Activated CD4-positive, alpha-beta memory T cell treated with anti-CD3 and anti-CD28 coated beads for 36 hours (primary cell): ENCODE measurements around the gene C14orf119. TPM values are rescaled to one million over a fixed set of nuclear protein-coding genes. Genes with fewer than 3 reads are reported as not detected.
A peak's percentile ranks its signal among the peaks of the same experiment; 100 is the strongest.

Experiments used
- CTCF ChIA-PET: fragments of 350-600 bp; sonication (Branson Sonifier 250); formaldehyde crosslinking; loops from one replicate; lab custom pipeline; 2021; ENCODE audit warnings: antibody characterized with exemption, inconsistent platforms; lab: Charles Lee
- POLR2A ChIA-PET: fragments of 350-600 bp; sonication (Branson Sonifier 250); formaldehyde crosslinking; loops from one replicate; lab custom pipeline; 2021; ENCODE audit warnings: antibody characterized with exemption; lab: Charles Lee
- DNase-seq: peaks from one replicate; pipeline ENCODE4 v3.0.0-alpha.2; 2020
- H3K27ac Mint-ChIP-seq: one replicate; pipeline ENCODE4 v1.8.0; 2021; ENCODE audit warnings: mixed read lengths
- H3K27me3 Mint-ChIP-seq: one replicate; pipeline ENCODE4 v1.8.0; 2021; ENCODE audit warnings: mixed read lengths
- H3K36me3 Mint-ChIP-seq: one replicate; pipeline ENCODE4 v1.8.0; 2021; ENCODE audit warnings: mixed read lengths
- H3K4me1 Mint-ChIP-seq: one replicate; pipeline ENCODE4 v1.8.0; 2021; ENCODE audit warnings: low read depth, mixed read lengths
- H3K4me3 Mint-ChIP-seq: one replicate; pipeline ENCODE4 v1.8.0; 2021; ENCODE audit warnings: mild to moderate bottlenecking, mixed read lengths
- H3K9me3 Mint-ChIP-seq: one replicate; pipeline ENCODE4 v1.8.0; 2021; ENCODE audit warnings: mixed read lengths
- intact Hi-C: fragments of 100-400 bp; cut with micrococcal nuclease; formaldehyde crosslinking; loops from one replicate; pipeline ENCODE4 v1.15.1; 2023
- total RNA-seq, 2 experiments: library from RNA; stranded (reverse); gene quantifications; one replicate each; pipeline ENCODE4 v1.2.3, GENCODE V29; 2021

Gene C14orf119
- total RNA-seq, 2 experiments from 2014 or later: 58.0 to 62.8 TPM

DNA sequence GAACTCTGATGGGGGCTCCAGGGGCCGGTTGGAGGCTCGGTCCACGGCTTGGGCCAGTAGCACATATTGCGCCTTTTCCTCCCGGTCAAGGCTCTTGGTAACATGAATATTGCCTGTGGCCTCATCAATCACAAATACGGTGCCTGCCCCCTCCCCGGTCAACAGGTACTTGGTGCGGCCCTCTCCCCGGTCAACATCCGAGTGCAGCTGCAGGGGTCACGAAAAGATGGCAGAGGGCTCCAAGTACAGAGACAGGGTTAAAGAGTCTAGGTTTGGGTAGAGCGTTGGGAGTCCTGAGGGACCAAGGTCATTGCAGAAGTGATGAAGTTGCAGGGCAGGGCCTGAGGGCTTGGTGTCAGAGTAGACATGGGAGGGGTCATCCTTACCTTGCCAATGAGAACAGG, 40.2 kb upstream of the C14orf119 start:
- H3K9me3 Mint-ChIP-seq: no peaks in the 10 kb centered on the region
- peaks cover 8% of the 10 kb centered on the region for H3K36me3 Mint-ChIP-seq
- H3K27ac Mint-ChIP-seq: no peak overlapping the region
- ChIA-PET CTCF (interaction anchor here (1.0 to 18.9 kb wide), 7 partner anchors 12 to 98 kb away, joined by 3 to 839 read pairs (median 68); partner anchors contain the start of genes AJUBA and HAUS4), POLR2A (interaction anchor here (0.6 kb wide), 1 partner anchor 45 kb away, joined by 3 read pairs; no protein-coding TSS in a partner anchor)
- peaks cover 16% of the 10 kb centered on the region for H3K4me1 Mint-ChIP-seq
- H3K4me3 Mint-ChIP-seq: no peak overlapping the region
- peaks cover 2% of the 10 kb centered on the region for H3K27me3 Mint-ChIP-seq
- no peak for DNase-seq
- intact Hi-C loops: no loop called here

DNA sequence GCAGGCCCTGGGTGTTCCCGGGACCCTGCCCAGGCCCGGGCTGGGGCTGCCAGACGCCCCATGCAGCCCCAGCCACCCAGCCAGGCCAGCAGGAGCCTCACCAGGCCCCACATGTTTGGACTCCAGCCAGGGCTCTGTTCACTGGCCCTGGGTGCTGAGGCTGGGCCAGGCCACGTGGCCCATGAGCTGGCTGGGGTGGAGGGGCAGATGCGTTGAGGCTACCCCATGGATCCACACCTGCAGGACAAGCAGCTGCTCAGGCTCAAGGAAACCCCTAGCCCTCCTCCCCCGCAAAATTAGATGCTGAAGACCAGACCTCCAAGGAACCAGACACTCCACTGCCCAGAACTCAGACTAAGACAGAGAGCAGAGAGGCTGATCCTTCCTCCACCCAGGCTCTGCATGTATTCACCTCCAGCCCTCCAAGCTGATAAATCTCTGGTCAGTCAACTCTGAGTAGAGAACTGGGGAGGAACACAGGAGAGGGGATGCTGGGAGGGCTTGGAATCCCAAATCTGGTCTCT, 39.6 kb upstream of the C14orf119 start:
- H3K36me3 Mint-ChIP-seq: peaks cover 10% of the 10 kb centered on the region
- peaks cover 16% of the 10 kb centered on the region for H3K4me1 Mint-ChIP-seq
- no peaks in the 10 kb centered on the region for H3K9me3 Mint-ChIP-seq
- DNase-seq: no peak
- ChIA-PET POLR2A (interaction anchor here (1.0 kb wide), 1 partner anchor 73 kb away, joined by 3 read pairs; the partner anchor contains the start of gene AJUBA), CTCF (interaction anchor here (0.9 to 18.9 kb wide), 7 partner anchors 12 to 145 kb away, joined by 3 to 839 read pairs (median 68); partner anchors contain the start of gene AJUBA)
- H3K27me3 Mint-ChIP-seq: peaks cover 2% of the 10 kb centered on the region
- intact Hi-C loops: loop anchor here (1.0 kb wide), 2 partner anchors 20 to 126 kb away; partner anchors contain the start of gene PRMT5
- no peak overlapping the region for H3K4me3 Mint-ChIP-seq
- H3K27ac Mint-ChIP-seq: no peak overlapping the region

DNA sequence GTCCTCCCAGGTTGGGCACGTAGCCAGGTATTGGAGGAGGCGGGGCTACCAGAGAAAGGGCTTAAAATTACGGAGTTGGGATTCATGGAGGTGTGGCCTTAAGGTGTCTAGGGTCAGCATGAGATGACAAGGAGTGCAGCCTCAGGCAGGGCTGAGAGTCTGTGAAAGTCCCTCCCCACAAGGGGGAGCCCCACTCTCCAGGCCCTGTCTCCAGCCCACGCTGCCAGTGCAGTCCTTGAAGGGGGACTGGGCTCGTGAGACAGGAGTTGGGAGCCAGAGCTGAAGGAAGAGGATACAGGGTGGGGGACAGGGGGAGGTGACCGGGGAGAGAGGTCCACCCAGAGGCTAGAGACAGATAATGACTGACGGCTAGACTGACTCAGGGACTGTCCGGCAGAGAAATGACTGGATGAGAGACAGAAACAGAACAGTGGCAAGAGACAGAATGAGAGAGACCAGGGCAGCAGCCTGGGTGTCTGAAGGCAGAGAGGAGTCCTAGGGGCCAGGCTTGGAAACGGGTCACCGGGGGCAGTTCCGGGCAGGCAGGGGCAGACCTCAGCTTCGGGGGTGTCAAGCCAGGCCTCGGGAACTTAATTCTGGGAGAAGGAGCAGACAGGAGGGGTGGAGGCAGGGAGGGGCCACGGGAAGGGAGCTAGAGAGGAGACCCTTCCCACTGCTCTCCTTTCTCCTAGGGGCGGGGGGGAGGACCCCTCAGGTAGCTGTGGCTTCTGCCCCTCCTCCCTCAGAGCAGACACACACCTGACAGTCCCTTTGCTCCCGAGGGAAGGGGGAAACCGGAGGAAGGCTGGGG, 39.0 kb upstream of the C14orf119 start:
- ChIA-PET POLR2A (interaction anchor here (1.0 kb wide), 1 partner anchor 73 kb away, joined by 3 read pairs; the partner anchor contains the start of gene AJUBA), CTCF (interaction anchor here (0.9 to 18.9 kb wide), 9 partner anchors 11 to 145 kb away, joined by 3 to 839 read pairs (median 4); partner anchors contain the start of gene AJUBA)
- peak; percentile 77 for DNase-seq
- Mint-ChIP-seq H3K9me3 (no peaks in the 10 kb centered on the region), H3K4me1 (peaks cover 16% of the 10 kb centered on the region), H3K36me3 (peaks cover 15% of the 10 kb centered on the region), H3K27me3 (peaks cover 2% of the 10 kb centered on the region), H3K27ac (no peak overlapping the region), H3K4me3 (peak overlapping the region; percentile 66)
- intact Hi-C loops: loop anchor here (1.0 kb wide), 2 partner anchors 21 to 127 kb away; partner anchors contain the start of gene PRMT5

DNA sequence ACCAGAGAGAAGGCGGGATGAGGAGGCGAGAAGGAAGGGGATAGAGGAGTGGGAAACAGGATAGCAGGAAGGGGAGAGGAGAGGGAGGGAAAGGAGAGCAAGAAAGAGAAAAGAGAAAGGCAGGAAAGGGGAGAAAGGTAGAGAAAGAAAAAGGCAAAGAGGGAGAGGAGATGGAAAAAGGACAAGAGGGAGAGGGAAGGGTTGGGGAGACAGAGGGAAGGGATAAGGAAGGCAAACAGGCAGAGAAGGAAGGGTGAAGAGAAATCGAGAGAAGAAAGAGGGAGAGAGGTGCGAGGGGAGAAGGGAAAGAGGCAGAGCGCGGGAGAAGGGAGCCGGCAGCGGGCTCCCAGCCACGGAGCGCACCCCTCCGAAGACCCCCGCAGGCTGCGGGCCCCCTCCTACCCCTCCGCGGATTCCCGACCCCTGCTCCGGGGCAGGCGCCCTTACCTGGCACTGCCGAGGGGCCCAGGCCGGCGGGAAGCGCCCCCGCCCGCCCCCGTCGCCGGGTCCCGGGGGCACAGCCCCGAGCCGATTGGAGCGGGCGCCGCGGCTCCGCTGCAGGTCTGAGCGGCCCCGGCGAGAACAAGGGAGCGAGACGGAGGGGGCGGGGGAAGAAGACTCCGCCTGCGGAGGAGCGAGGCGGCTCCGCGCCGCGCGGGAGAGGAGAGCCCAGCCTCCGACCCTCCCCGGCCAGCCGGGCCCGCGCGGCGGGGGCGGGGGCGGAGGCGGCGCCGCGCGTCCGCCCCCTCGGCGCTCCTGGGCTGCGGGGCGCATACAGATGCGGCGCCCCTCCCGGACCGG, 38.1 kb upstream of the C14orf119 start, which contains the start of gene CDH24:
Gene CDH24 (minus strand): TSS at position 565 of the 801 bp plus-strand sequence. CDS start 1,787 bp downstream, outside the sequence.
- Mint-ChIP-seq H3K4me1 (peaks cover 16% of the 10 kb centered on the region), H3K27ac (no peak within 1 kb of the TSS), H3K27me3 (peaks cover 2% of the 10 kb centered on the region), H3K9me3 (no peaks in the 10 kb centered on the region), H3K36me3 (peaks cover 19% of the 10 kb centered on the region), H3K4me3 (peak within 1 kb of the TSS; percentile 78)
- ChIA-PET POLR2A (interaction anchor here (0.8 to 1.7 kb wide), 5 partner anchors 11 to 100 kb away, joined by 3 to 14 read pairs (median 3); partner anchors contain the start of gene HAUS4), CTCF (interaction anchor here (0.6 to 18.9 kb wide), 43 partner anchors 8 to 1079 kb away, joined by 3 to 839 read pairs (median 5); partner anchors contain the start of genes ACIN1, AJUBA, C14orf119 and HAUS4)
- intact Hi-C loops: loop anchor here (1.0 kb wide), 2 partner anchors 22 to 128 kb away; partner anchors contain the start of gene PRMT5
- peak; percentile 74 for DNase-seq

DNA sequence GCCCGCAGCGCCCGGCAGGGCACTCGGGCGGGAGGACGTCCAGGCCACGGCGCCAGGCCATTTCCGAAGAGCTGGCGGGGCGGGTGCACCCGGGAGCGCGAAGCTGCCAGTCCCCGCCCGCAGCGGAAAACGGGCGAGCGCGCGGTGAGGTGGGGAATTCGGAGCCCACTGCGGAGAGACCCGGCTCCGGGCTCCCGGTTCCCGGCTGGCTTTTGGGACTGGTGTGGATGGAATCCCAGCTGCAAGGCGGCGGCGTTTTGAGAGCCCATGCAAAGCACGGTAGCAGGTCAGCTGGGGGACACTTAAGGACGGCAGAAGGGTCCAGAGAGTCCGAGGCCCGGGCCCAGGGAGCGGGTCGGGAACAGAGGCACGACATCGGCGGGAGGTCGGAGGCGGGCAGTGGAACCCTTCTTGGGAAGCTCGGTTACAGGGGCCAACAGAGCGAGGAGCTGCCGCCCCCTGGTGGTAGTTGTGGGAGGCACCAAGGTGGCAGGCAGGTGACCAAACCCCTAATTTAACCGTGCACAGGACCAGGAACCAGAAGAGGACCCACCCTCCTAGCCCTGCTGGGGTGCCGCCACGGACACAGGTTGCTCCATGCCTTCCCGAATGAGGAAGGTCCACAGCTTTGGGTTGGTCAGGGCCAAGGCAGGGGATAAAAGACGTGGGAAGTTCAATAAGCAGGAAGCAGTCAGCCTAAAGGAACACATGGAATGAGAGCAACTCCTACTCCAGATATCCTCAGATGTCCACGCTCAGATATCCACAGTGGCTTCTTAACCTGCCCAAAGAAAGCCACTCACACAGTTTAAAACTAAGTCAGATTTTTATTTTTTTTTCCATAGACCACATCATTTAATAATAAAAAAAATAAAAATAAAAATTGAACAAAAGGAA, 37.3 kb upstream of the C14orf119 start:
- DNase-seq: peak; percentile 92
- intact Hi-C loops: loop anchor here (1.0 kb wide), 3 partner anchors 51 to 85 kb away; no protein-coding TSS in a partner anchor
- Mint-ChIP-seq H3K36me3 (peaks cover 26% of the 10 kb centered on the region), H3K27ac (no peak overlapping the region), H3K9me3 (no peaks in the 10 kb centered on the region), H3K4me1 (peaks cover 16% of the 10 kb centered on the region), H3K27me3 (peaks cover 2% of the 10 kb centered on the region), H3K4me3 (peak overlapping the region; percentile 78)
- ChIA-PET POLR2A (interaction anchor here (0.6 to 1.7 kb wide), 6 partner anchors 11 to 101 kb away, joined by 3 to 14 read pairs (median 4); partner anchors contain the start of gene HAUS4), CTCF (interaction anchor here (0.6 to 18.9 kb wide), 44 partner anchors 9 to 1080 kb away, joined by 3 to 839 read pairs (median 6); partner anchors contain the start of genes ACIN1, AJUBA, C14orf119 and HAUS4)

DNA sequence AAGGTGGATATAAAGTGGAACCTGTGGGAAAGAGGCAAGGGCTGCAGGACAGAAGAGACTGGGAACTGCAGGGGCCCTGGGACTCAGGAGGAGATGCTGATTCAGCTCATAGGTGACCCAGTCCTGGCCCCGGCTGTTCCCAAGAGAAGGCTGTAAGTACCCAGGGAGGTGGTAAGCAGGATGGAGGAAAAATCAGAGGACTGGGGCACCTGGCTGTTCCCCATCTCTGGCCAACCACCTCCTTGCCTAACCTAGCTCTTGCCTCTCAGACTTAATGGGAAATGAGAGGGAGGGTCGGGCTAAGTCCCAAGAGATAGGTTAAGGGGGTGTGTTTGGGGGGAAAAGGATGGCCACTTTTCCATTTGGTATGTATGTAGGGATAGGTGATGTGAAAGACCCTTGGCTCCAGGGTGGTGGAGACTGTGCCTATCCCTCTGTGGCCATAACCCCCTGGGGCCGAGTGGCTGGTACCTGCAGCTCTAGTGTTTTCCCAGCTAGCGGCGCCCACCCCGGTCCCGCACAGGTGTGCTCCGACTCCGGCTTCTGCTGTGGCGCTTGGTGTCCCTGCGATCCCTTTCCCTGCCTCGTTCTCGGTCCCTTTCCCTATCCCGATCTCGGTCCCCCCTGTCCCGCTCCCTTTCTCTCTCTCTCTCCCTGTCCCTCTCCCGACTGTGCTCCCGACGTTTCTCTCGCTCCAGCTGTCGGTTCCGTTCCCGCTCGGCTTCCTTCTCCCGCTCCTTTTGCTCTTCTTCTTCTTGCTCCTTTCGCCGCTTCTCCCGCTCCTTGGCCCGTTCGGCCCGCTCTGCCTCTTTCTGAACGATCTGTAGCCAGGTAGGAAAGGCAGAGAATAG, 36.4 kb upstream of the C14orf119 start:
- H3K4me3 Mint-ChIP-seq: no peak overlapping the region
- no peak for DNase-seq
- intact Hi-C loops: loop anchor here (1.0 kb wide), 3 partner anchors 52 to 86 kb away; no protein-coding TSS in a partner anchor
- H3K27ac Mint-ChIP-seq: no peak overlapping the region
- H3K4me1 Mint-ChIP-seq: peaks cover 16% of the 10 kb centered on the region
- POLR2A ChIA-PET: interaction anchor here (0.6 to 1.7 kb wide), 4 partner anchors 53 to 76 kb away, joined by 3 to 14 read pairs (median 4); no protein-coding TSS in a partner anchor
- H3K9me3 Mint-ChIP-seq: no peaks in the 10 kb centered on the region
- H3K27me3 Mint-ChIP-seq: peaks cover 2% of the 10 kb centered on the region
- peaks cover 33% of the 10 kb centered on the region for H3K36me3 Mint-ChIP-seq
- CTCF ChIA-PET: interaction anchor here (0.6 to 18.9 kb wide), 38 partner anchors 9 to 1081 kb away, joined by 3 to 839 read pairs (median 6); partner anchors contain the start of genes ACIN1, AJUBA, C14orf119 and HAUS4

DNA sequence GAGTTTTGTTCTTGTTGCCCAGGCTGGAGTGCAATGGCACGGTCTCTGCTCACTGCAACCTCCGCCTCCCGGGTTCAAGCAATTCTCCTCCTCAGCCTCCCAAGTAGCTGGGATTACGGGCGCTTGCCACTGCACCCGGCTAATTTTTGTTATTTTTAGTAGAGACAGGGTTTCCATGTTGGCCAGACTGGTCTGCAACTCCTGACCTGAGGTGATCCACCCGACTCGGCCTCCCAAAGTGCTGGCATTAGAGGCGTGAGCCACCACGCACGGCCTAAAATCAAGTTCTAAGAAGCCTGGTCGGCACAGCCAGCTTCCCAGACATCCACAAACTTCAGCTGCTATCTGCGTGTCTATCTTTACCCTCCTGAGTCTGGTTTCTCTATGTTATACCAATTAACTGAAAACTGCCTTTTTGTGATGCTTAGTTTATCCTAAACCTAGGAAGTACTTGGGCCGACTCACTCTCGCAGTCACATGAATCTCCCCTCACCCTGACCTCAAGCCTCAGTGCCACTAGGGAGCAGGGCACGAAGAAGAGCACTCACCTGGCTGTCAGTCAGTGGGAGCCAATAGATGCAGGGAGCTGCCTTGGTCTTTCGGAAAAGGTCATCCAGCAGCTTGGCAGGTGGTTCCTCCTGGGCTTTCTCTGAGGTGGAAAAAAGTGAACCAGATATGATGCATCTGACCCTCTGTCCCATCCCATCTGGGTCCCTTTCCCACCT, 34.6 kb upstream of the C14orf119 start:
- Mint-ChIP-seq H3K27me3 (peaks cover 2% of the 10 kb centered on the region), H3K9me3 (no peaks in the 10 kb centered on the region), H3K4me3 (no peak overlapping the region), H3K4me1 (peaks cover 17% of the 10 kb centered on the region), H3K27ac (no peak overlapping the region), H3K36me3 (peaks cover 43% of the 10 kb centered on the region)
- no peak for DNase-seq
- ChIA-PET POLR2A (interaction anchor here (0.7 kb wide), 1 partner anchor 11 kb away, joined by 4 read pairs; no protein-coding TSS in a partner anchor), CTCF (interaction anchor here (0.6 to 18.9 kb wide), 6 partner anchors 7 to 86 kb away, joined by 4 to 839 read pairs (median 78); partner anchors contain the start of gene AJUBA)
- intact Hi-C loops: no loop called here

DNA sequence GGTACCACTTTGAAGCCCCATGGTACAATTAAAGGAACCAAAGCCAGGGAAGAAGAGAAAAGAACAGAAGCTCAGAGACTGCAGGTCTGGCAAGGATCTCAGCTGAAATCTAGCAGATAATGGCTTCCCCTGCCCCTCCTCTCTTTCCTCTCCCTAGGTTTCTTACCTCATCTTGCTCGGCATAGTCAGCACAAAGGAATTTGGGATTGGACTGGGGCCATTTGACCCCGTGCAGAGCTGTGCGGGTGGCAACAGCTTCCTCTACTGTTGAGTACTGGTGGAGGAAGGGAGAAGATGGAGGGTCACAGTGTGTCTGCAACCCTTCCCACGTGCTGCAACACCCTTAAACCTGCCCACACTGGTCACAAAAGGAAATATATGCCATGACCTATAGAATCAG, 33.3 kb upstream of the C14orf119 start:
- Mint-ChIP-seq H3K9me3 (no peaks in the 10 kb centered on the region), H3K36me3 (peaks cover 55% of the 10 kb centered on the region)

DNA sequence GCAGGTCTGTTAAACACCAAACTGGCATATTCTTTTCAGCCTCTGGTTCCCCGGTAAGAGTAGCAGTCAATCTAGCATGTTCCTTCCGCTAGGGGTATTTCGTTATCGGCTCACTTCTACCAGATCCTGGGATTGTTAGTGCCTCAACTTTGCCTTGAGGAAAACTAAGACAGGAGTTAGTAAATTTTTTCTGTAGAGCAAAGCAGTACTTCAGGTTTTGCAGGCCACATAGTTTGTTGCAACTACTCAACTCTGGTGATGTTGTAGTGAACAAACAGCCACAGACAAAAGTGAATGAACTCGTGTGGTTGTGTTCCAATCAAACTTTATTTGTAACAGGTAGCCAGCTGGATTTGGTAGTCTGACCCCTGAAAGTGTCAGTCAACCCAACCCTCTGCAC, 31.7 kb upstream of the C14orf119 start:
- Mint-ChIP-seq H3K27me3 (no peaks in the 10 kb centered on the region), H3K4me1 (peaks cover 10% of the 10 kb centered on the region), H3K4me3 (no peak overlapping the region), H3K27ac (no peak overlapping the region), H3K9me3 (no peaks in the 10 kb centered on the region), H3K36me3 (peaks cover 62% of the 10 kb centered on the region)
- CTCF ChIA-PET: interaction anchor here (11.0 to 18.9 kb wide), 2 partner anchors 74 to 89 kb away, joined by 129 to 839 read pairs; partner anchors contain the start of gene AJUBA
- intact Hi-C loops: no loop called here
- no peak for DNase-seq
- POLR2A ChIA-PET: no interaction called here

More for the DNA sequence above, 33.3 kb upstream of the C14orf119 start:
- no peak overlapping the region for H3K27ac Mint-ChIP-seq
- H3K4me3 Mint-ChIP-seq: no peak overlapping the region
- no peak for DNase-seq
- ChIA-PET CTCF (interaction anchor here (0.7 to 18.9 kb wide), 9 partner anchors 9 to 650 kb away, joined by 3 to 839 read pairs (median 4); partner anchors contain the start of genes AJUBA and CEBPE), POLR2A (interaction anchor here (0.6 to 1.0 kb wide), 3 partner anchors 8 to 89 kb away, joined by 3 read pairs; no protein-coding TSS in a partner anchor)
- intact Hi-C loops: no loop called here
- H3K27me3 Mint-ChIP-seq: no peaks in the 10 kb centered on the region
- H3K4me1 Mint-ChIP-seq: peaks cover 10% of the 10 kb centered on the region
